B cell (primary cell): ENCODE measurements around the gene PAM.
"Not testable (repeated sequence)": the region's sequence is repeated elsewhere in the genome, so short reads cannot be mapped to it uniquely, and the experiment has no call there.

ENCODE experiments used
- EZH2 ChIP-seq: IDR thresholded peaks from 2 replicates; pipeline ENCODE4 v1.6.1; 2012; ENCODE audit warnings: borderline replicate concordance, low read depth, mild to moderate bottlenecking, moderate library complexity, low read length; ENCODE audit not compliant: insufficient read depth, poor library complexity, severe bottlenecking
- TF ChIP-seq, protein P1 (sequence below): fragments of 200-600 bp; IDR thresholded peaks from one replicate; pipeline ENCODE4 v1.8.0; 2022; ENCODE audit warnings: antibody characterized with exemption, mild to moderate bottlenecking

DNA sequence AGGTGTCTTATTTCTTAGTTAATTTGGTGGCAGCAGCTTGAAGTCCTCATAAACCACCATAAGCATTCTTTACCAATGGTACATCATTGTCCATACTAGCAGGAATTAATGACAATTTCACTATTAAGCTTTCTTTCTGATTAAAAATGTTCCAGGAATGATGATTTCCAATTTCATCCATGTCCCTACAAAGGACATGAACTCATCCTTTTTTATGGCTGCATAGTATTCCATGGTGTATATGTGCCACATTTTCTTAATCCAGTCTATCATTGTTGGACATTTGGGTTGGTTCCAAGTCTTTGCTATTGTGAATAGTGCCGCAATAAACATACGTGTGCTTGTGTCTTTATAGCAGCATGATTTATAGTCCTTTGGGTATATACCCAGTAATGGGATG is 152.0 kb downstream of the PAM start:
- TF ChIP-seq, protein P1, sequence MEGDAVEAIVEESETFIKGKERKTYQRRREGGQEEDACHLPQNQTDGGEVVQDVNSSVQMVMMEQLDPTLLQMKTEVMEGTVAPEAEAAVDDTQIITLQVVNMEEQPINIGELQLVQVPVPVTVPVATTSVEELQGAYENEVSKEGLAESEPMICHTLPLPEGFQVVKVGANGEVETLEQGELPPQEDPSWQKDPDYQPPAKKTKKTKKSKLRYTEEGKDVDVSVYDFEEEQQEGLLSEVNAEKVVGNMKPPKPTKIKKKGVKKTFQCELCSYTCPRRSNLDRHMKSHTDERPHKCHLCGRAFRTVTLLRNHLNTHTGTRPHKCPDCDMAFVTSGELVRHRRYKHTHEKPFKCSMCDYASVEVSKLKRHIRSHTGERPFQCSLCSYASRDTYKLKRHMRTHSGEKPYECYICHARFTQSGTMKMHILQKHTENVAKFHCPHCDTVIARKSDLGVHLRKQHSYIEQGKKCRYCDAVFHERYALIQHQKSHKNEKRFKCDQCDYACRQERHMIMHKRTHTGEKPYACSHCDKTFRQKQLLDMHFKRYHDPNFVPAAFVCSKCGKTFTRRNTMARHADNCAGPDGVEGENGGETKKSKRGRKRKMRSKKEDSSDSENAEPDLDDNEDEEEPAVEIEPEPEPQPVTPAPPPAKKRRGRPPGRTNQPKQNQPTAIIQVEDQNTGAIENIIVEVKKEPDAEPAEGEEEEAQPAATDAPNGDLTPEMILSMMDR = not testable (repeated sequence)
- not testable (repeated sequence) for TF ChIP-seq EZH2
